ENCODE data around the gene E2F3.
"Not testable (repeated sequence)": the region's sequence is repeated elsewhere in the genome, so short reads cannot be mapped to it uniquely, and the experiment has no call there.

E2F3 gene

DNA sequence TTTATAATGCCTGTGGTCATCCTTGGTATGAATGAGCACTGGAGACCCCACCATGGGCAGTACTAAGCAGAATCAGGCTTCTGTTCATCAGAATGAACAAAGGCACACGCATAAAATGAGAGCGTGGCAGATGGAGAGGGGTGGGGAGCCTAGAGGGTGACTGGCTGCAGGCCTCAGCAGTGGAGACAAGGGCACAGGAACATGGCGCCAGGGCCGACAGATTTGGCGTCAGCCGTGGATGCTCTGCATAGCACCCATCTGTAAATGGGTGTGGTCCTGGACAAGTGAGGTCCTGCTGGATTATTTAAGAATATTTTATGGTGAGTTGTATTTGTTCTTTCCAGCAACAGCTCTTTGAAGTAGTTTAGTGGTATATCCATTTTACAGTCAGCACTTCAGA lies 33.1 kb downstream of the E2F3 start:
- DNase-seq, result no peak

DNA sequence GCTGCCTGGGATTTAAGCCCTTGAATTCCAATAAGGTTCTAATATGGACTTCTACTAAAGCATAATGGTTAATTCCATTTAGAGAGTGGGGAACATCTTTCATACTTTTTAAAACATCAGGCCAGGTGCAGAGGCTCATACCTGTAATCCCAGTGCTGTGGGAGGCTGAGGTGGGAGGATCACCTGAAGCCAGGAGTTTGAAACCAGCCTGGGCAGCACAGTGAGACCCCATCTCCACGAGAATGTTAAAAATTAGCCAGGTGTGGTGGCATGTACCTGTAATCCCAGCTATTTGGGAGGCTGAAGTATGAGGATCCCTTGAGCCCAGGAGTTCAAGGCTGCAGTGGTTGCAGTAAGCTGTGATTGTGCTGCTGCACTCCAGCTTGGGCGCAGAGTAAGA lies 35.0 kb downstream of the E2F3 start:
- no peak for DNase-seq

DNA sequence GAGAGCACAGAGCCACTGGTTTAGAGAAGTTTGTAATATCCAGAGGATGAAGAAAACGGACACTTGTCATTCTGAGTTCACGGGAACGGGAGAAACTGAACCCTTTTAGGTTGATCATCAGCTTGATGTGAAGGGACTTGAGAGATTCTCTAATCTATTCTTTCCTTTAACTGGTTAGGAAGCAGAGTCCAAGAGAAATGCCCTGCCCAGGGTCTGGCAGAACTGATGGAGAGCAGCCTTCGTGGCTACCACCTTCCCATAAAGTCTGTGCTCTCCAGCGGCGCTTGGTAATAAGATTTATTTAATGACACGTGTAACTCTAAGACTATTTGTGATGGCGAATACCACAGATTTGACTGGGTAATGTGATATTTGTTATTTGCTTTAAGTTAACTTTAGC lies 36.0 kb downstream of the E2F3 start:
- DNase-seq, result no peak

DNA sequence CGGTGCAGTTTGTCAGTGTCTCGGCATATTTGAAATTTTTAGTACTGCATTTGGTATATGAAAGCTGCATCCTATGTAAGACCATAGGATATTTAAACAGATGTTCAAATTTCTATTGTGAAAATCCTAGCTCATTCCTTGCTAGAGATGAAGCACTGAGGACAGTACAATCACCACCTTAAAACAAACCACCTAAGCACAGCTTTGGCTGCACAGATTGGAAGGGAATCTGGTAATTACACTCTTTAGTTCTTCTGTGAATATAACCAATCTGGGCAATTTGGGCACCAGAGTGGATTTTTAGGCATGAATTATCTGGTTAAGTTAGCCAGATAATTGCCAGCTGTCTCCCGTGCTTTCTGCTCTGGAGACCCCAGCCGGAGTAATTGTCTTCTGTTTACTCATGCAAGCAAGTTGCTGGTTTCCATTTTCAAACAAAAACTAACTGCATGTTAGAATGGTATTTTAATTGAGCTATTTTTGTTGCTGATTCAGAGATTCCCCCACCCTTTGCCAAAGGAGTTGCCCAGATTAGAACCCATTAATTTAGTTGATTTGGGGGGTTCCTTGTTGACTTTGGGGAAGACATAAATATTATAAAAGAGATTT lies 36.9 kb downstream of the E2F3 start:
- DNase-seq, result no peak

DNA sequence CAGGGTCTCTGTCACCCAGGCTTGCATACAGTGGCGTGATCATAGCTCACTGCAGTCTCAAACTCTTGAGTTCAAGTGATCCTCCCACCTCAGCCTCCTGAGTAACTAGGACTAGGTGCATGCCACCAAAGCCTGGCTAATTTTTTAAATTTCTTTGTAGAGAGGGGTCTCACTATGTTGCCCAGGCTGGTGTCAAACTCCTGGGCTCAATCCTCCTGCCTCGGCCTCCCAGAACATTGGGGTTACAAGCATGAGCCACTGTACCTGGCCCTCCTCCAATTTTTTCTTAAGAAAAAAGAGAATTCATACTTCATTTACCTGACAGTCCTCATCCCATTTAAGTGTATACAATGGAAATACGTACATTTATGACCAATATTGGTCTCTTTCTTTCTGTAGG lies 37.9 kb downstream of the E2F3 start:
- no peak for DNase-seq

DNA sequence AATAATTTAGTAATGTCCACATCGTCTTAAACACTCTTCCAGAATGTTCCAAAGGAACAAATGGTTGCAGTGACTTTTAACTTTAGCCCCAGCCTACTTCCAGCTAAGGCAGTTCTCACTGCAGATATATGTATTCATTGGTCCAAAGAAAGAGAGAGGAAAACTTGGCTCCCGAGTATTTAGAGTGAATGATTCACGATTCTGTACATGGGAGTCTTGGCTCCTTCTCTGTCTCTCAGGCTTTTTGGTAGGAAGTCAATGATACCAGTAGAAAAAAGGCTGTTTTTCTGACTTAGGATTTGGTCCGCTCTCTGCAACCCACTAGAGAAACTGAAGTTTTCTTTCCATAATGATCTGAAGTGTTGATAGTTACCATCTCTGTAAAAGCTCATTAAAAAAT lies 38.6 kb downstream of the E2F3 start:
- no peak for DNase-seq

DNA sequence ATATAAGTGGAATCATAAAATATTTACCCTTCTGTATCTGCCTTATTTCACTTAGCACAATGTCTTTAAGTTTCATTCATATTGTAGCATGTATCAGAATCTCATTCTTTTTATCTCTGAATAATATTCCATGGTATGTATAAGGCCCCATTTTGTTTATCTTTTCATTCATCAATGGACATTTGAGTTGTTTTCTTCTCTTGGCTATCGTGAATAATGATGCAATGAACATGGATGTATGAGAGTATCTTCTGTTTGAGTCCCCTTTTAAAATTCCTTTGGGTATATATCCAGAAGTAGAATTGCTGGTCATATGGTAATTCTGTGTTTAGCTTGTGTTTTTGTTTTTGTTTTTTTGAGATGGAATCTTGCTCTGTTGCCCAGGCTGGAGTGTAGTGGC lies 39.6 kb downstream of the E2F3 start:
- DNase-seq, result no peak

DNA sequence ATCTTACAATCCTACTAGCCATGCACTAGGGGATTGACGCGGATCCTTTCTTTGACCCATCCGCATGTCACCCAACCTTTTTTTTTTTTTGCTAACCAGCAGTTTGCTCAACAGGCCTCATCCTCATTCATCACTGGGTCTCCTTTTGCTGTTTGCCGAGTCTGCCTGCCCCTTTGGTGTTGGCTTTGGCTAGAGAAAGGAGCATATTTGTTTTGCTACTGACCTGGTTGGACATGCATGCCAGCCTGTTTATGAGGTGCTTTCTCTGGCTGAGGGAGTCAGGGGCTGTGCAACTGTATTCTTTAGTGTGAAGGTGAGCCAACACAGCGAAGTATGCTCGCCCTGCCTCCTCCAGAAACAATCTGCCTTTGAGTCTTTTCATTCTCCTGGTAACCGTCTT lies 40.2 kb downstream of the E2F3 start:
- no peak for DNase-seq

DNA sequence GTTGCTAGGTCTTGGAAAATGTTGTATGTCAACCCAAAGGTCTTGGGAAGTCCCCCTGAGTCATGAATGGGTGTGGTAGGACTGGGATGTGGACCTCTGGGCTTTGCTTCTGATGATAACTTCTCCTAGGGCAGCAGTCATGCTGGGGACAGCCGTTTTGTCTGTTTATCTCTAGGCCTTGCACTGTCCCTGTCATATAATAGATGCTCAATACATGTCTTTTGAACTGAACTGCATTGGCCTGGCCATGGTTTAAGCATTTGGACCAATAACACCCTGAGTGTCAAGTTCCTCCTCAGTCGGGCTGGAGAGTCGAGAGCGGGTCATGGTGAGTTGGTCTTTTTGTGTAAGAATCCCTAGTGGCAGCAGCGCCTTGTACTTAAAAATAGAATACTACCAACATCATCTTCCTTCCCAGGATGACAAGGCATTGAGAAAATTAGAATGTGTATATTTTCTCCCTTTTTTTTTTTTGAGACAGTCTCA lies 43.1 kb downstream of the E2F3 start:
- no peak for DNase-seq

DNA sequence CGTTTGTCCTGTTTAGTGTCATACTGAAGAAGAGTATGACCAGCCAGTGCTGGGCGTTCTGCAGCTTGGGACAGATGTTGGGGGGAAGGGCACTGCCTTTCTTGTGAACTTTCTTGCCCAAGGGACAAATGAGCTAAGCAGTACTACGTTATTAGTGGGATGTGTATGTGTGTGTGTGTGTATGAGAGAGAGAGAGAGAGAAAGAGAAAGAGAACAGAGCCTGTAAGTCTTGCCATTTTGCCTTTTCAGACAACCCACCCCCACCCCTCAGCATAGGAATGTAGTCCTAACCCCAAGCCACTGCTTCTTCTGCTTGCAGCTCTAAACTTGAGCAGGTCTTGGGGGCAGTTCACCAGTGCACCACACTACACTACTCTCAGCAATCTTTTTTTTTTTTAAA lies 45.5 kb downstream of the E2F3 start:
- no peak for DNase-seq

DNA sequence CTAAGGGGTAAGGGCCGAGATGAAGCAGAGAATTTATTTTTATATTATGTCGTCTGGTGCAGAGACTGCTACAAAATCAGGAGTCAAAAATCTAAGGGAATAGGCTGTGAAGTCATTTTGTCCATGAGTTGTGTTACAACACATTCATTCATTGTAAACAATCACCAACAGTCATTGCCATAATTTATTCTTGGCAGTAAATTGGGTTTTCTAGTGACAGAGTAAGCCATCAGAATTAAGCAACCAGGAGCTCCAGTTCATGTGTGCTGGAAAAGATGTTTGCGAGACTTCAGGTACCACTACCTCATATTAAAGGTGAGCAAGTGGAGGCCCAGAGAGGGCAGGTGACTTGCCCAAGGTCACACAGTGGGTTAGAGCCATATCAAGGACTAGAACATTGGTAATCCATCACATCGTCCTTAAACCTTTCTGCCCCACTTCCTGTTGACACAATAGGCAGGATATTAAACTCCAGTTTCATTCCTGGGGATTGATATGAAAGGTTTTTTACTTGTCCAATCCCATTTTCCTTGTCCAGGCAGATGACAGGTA lies 46.0 kb downstream of the E2F3 start:
- no peak for DNase-seq

DNA sequence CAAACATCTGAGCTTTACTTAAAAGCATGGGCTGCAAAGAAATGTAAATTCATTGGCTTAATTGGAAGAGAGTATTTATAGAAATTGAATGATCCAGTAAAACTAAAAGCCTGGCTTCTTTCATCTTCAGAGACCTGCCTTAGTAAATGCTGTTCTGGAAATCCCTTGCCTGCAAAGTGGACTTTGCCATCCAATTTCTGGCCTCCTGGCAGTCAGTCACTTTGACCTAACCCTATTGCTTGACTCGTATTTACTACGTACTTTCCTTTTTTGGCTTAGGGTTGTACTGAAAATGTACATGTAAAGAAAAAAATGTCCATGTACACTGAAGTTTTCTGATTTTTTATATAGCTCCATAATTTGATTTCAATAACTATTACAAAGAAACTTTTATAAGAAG lies 47.1 kb downstream of the E2F3 start:
- no peak for DNase-seq

DNA sequence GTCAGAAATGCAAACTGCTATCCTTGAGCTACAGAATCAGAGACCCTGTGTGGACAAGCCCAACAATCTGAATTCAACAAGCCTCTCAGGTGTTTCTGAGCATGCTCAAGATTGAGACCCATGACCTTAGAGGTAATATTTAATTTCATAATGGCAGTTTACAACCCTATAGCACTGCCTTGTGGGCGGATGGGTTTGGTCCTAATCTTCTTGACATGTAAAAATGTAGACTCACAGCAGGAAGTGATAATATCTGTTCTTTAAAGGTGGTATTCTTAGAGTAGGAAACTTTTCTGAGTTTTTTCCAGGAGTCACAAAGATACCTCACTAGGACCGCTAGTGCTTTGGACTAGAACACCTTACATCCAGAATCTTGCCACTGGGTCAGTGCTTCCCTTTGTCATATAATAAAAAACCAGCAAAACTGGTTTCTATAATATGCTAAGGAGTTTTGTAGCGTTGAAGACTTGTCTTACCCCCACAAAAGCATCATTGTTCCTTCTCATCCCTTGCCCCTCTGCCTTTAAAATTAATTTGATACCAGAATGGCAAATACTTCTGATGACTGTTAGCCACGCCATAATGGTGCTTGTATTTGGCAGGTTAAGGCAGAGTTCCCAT lies 52.6 kb downstream of the E2F3 start:
- peak; percentile 51 for DNase-seq

DNA sequence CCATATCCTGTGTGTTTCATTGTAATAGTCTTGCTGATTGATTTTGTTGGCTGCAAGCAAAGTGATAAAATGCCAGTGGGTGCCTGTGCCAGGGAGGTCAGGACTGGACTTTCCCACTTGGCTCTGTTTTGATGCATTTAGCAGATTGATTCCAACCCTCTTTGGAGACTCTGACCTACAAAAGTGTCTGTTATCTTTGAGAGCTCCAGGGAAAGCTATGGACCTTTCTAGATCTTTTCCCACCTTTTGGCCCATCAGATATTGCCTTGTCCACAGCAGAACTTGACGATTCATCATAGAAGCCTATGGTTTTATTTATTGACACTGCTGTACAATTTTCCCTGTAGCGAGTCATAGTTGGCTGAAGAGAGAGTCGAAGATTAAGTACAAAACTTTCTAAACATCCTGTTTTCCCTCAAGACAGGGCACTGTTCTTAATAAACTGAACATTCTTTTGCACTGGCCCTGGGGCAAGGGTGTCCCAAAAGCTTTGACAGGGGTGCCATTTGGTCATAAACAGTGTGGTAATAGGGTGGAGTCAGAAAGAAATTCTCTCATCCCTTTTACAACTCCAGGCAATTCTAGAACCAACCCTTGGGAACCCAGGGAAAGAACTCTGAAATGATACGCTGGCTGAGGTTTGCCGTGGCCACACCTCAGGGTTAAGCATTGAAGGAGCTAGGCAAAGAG lies 53.7 kb downstream of the E2F3 start:
- no peak for DNase-seq

DNA sequence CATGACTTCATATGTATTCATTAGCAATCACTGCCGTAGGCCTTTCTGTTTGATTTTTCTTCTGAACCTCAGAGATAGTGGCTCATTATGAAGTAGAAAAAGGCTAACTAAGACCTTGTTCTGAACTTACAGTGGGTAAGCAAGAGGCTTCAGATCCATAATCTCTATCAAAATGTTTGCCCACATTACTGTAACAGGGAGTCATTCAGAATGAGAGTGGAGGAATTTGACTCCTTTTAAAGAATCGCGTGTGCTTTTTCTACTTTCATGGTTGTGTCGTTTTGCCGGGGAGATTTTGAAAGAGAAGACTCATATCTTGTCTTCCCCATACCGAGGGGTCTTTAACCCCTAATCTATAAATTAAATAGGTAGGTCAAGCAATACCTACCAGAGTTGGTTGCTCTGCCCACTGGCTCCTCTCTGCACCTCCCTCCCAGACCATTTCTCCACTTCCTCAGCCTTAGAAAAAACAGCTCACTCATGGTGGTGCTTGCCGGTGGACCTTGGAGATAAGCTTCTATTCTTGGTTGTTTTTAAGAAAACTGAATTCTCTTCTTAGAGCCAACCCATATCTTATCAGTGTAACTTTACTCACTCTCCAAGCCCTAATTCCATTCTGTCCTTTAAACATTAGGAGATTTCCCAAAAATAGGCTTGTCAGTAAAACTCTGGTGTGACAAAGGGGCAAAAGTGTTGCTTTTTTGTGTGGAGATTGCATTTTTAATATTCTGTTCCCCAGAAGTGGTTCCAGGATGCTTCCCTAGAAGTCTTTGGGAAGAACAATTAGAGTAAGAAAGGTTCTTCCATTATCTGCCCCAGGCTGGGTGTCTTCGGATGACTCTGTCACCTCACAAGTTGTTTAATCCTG lies 56.6 kb downstream of the E2F3 start:
- no peak for DNase-seq

DNA sequence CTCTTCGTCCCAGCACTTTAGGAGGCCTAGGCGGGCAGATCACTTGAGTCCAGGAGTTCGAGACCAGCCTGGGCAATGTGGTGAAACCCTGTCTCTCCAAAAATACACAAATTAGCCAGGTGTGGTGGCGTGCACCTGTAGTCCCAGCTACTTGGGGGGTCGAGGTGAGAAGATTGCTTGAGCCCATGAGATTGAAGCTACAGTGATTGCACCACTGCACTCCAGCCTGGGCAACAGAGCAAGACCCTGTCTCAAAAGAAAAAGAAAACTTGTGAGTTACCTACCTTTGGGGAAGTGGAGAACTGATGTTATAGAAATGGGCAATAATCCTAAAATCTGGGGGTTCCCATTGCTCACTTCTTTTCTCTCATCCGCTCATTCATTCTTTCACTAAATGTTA lies 58.0 kb downstream of the E2F3 start:
- DNase-seq, result no peak

DNA sequence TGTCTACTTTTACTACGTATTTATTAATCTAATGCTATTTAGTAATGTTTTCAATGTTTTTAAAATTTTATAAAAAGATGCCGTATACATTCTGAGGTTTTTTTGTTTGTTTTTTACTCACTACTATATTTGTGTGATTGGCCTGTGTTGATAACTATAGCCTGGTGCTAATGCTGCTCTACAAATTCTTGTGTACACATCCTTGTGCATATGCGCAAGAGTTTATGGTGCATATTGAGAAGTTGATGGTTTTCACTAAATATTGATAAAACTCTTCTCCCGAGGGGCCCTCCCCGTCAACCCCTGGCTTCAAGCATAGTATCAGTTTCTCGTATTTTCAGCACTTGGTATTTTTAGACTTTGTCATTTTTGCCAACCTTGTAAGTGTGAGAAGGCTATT lies 59.9 kb downstream of the E2F3 start:
- no peak for DNase-seq

DNA sequence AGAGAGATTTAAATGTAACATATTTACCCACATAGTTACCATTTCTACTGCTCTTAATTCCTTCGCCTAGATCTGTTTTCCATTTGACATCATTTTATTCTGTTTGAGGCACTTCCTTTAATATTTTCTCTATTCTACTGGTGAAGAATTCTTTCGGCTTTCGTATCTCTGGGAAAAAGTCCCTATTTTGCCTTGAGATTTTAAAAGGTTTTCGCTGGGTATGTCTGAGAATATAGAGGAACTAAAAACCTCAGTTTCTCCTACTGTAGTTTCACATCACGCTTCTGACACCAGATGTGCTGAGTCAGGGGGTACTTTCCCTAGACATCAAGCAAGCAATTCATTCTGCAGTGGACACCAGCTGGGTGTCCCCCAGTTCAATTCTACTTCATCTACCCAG lies 61.7 kb downstream of the E2F3 start:
- DNase-seq, result no peak

DNA sequence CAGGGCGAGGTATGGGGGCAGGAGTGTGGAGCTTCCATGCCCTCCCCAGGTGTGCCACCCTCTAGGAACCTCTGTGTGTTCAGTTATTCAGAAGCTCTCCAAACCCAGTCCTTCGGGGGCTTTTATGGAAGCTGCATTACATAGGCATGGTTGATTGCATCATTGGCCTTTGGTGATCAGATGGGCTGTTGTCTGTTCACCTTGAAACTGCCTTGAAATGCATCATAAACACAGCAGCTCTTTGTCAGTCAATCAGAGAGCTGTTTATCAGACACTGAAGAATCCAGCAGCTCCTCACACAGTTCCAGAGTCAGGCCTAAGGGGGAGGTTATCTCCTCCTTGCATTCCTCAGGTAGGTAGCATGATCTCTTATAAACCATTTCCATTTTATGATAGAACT lies 62.4 kb downstream of the E2F3 start:
- DNase-seq, result no peak

DNA sequence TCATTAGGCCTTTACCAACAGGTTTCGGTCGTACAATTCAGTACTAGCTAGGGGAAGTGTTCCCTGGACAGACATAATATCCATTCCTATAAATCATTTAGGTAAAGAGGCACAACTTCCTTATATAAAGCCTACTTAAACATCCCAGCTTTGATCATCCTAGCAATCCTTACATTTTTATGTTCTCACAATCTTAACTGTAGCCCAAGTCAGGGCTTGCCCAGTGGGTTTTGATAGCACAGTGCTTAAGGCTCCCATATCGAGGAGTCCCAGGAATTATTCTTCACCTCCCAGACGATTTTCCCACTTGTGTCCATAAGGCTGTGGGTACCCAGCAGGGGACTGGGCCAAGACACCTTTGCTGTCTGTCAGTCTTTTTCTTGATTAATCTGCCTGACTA lies 63.2 kb downstream of the E2F3 start:
- no peak for DNase-seq

DNA sequence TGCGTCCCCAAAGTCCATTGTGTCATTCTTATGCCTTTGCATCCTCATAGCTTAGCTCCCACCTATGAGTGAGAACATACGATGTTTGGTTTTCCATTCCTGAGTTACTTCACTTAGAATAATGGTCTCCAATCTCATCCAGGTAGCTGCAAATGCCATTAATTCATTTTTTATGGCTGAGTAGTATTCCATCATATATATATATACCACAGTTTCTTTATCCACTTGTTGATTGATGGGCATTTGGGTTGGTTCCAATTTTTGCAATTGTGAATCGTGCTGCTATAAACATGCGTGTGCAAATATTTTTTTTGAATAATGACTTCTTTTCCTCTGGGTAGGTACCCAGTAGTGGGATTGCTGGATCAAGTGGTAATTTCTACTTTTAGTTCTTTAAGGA lies 63.9 kb downstream of the E2F3 start:
- DNase-seq, result not testable (repeated sequence)

DNA sequence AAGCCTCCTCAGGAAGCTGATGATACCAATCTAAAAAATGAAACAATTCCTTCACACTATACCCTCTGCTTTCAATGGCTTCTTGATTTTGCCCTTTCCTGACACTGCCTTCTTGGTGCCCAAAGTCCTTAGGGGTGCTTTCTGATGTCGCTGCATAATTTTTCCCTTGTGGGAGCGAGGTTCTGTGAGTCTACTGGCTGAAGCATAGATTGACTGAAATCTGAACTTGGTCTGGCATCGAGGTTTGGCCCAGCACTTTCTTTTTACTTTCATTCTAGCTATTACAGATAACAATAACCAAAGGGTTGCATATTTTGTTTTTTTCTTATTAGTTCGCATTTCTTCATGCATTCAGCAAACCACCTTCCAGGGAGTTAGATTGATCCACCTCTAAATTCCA lies 65.8 kb downstream of the E2F3 start:
- no peak for DNase-seq

DNA sequence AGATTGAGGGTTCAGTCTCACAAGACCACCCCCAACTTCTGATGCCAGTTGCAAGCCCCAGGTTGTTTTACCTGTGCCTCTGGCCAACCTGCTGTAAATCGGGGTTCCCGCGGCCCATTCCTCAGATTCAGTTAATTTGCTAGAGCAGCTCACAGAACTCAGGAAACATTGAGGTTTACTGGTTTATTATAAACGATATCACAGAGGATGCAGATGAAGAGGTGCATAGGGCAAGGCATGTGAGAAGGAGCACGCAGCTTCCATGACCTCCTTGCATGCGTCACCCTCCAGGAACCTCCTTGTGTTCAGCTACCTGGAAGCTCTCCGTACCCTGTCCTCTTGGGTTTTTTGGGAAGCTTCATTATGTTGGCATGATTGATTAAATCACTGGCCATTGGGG lies 66.5 kb downstream of the E2F3 start:
- no peak for DNase-seq

Measured in CD4-positive, alpha-beta T cell treated with Interleukin-21 for 1 hour (primary cell).